ENCODE data around the gene LAMC3.

DNA sequence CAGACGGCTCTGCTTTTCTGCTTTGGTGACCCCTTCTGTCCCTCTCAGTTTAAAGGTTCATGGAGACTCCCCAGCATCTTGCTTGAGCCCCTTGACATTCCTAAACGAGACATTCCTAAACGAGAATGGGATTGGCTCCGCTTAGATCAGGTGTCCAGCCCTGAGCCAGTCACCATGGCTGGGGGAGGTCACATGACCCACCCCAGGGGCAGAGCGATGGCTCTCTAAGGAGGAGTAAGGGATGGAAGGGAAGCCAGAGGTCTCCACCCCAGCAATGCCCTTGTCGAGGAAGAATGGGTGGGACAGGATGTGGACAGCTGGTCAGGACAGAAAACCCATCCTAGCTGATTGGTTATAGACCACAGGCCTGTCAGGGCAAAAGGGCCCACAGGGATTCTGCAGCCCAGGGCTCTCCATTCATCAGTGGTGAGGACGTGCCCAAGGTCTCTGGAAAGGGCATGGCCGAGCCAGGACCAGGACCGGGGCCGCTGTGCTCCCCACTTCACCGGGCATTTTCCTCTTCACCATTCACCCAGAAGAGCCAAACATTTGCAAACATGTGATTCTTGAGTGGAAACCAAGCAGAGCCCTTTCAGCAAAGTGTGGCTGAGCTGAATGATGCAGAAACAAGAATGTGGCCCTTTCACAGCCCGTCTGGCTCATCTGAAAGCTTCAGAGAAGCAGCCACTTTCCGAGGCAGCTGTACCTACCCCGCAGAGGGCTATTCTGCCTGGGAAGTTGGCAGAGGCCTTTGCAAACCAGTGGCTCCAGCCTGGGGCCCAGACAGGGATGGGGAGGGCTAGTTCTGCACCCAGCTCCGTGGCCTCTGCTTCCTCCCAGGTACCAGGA, 67.6 kb downstream of the LAMC3 start:
- TF ChIP-seq, protein P1, sequence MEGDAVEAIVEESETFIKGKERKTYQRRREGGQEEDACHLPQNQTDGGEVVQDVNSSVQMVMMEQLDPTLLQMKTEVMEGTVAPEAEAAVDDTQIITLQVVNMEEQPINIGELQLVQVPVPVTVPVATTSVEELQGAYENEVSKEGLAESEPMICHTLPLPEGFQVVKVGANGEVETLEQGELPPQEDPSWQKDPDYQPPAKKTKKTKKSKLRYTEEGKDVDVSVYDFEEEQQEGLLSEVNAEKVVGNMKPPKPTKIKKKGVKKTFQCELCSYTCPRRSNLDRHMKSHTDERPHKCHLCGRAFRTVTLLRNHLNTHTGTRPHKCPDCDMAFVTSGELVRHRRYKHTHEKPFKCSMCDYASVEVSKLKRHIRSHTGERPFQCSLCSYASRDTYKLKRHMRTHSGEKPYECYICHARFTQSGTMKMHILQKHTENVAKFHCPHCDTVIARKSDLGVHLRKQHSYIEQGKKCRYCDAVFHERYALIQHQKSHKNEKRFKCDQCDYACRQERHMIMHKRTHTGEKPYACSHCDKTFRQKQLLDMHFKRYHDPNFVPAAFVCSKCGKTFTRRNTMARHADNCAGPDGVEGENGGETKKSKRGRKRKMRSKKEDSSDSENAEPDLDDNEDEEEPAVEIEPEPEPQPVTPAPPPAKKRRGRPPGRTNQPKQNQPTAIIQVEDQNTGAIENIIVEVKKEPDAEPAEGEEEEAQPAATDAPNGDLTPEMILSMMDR (IDR thresholded peaks at IDR 0.05) = no peak
- no peak for TF ChIP-seq EZH2phosphoT487 (IDR thresholded peaks at IDR 0.05)
- no peak for TF ChIP-seq EZH2 (IDR thresholded peaks at IDR 0.05)

All from neural progenitor cell (in vitro differentiated cells).